HEK293T (cell line): ENCODE data around the gene NDUFAF3.

Experiments used
- CTCF ChIA-PET: fragments of 350-600 bp; formaldehyde crosslinking; extraction: SDS; loops from one replicate; lab custom pipeline; 2021; ENCODE audit warnings: antibody characterized with exemption, inconsistent platforms; lab: Yijun Ruan, JAX
- POLR2A ChIA-PET: fragments of 350-600 bp; formaldehyde crosslinking; extraction: SDS; loops from one replicate; lab custom pipeline; 2020; ENCODE audit warnings: antibody characterized with exemption, inconsistent platforms; lab: Yijun Ruan, JAX
- DNase-seq: peaks from one replicate; pipeline ENCODE4 v3.0.0; 2012; ENCODE audit warnings: mixed read lengths; ENCODE audit errors: extremely low spot score
- ARNT ChIP-seq: fragments of 450-650 bp; IDR thresholded peaks from 2 replicates; pipeline ENCODE4 v1.6.1; 2017; ENCODE audit warnings: mild to moderate bottlenecking
- BHLHE40 ChIP-seq: fragments of 450-650 bp; IDR thresholded peaks from 2 replicates; pipeline ENCODE4 v1.6.1; 2016; ENCODE audit warnings: mild to moderate bottlenecking, moderate library complexity, borderline replicate concordance
- CTBP1 ChIP-seq: fragments of 450-650 bp; IDR thresholded peaks from 2 replicates; pipeline ENCODE4 v1.6.1; 2016; ENCODE audit warnings: borderline replicate concordance
- ELF4 ChIP-seq: fragments of 450-650 bp; IDR thresholded peaks from 2 replicates; pipeline ENCODE4 v1.6.1; 2017; ENCODE audit warnings: antibody characterized with exemption
- FOXA1 ChIP-seq: fragments of 450-650 bp; IDR thresholded peaks from 2 replicates; pipeline ENCODE4 v1.6.1; 2016; ENCODE audit warnings: mild to moderate bottlenecking
- FOXK2 ChIP-seq: fragments of 450-650 bp; IDR thresholded peaks from 2 replicates; pipeline ENCODE4 v1.6.1; 2016; ENCODE audit warnings: mild to moderate bottlenecking
- FOXM1 ChIP-seq: fragments of 450-650 bp; IDR thresholded peaks from 2 replicates; pipeline ENCODE4 v1.6.1; 2017; ENCODE audit warnings: mild to moderate bottlenecking, borderline replicate concordance
- HDGF ChIP-seq: fragments of 450-650 bp; IDR thresholded peaks from 2 replicates; pipeline ENCODE4 v1.6.1; 2017; ENCODE audit warnings: antibody characterized with exemption, borderline replicate concordance
- L3MBTL2 ChIP-seq: fragments of 450-650 bp; conservative IDR thresholded peaks from 2 replicates; pipeline ENCODE4 v1.6.1; 2016; ENCODE audit warnings: mild to moderate bottlenecking
- LEF1 ChIP-seq: fragments of 450-650 bp; IDR thresholded peaks from 2 replicates; pipeline ENCODE4 v1.6.1; 2017; ENCODE audit warnings: mild to moderate bottlenecking, borderline replicate concordance
- NFRKB ChIP-seq: fragments of 450-650 bp; IDR thresholded peaks from 2 replicates; pipeline ENCODE4 v1.6.1; 2016; ENCODE audit warnings: mild to moderate bottlenecking, moderate library complexity
- SP1 ChIP-seq: fragments of 450-650 bp; IDR thresholded peaks from 2 replicates; pipeline ENCODE4 v1.6.1; 2017
- SUZ12 ChIP-seq: fragments of 450-650 bp; IDR thresholded peaks from 2 replicates; pipeline ENCODE4 v1.6.1; 2016; ENCODE audit warnings: mild to moderate bottlenecking
- TARDBP ChIP-seq: fragments of 450-650 bp; IDR thresholded peaks from 2 replicates; pipeline ENCODE4 v1.6.1; 2016
- ZNF384 ChIP-seq: fragments of 450-650 bp; IDR thresholded peaks from 2 replicates; pipeline ENCODE4 v1.6.1; 2016
- TF ChIP-seq, protein P1 (sequence below): fragments of 450-650 bp; IDR thresholded peaks from 2 replicates; pipeline ENCODE4 v1.6.1; 2016

NDUFAF3 gene

DNA sequence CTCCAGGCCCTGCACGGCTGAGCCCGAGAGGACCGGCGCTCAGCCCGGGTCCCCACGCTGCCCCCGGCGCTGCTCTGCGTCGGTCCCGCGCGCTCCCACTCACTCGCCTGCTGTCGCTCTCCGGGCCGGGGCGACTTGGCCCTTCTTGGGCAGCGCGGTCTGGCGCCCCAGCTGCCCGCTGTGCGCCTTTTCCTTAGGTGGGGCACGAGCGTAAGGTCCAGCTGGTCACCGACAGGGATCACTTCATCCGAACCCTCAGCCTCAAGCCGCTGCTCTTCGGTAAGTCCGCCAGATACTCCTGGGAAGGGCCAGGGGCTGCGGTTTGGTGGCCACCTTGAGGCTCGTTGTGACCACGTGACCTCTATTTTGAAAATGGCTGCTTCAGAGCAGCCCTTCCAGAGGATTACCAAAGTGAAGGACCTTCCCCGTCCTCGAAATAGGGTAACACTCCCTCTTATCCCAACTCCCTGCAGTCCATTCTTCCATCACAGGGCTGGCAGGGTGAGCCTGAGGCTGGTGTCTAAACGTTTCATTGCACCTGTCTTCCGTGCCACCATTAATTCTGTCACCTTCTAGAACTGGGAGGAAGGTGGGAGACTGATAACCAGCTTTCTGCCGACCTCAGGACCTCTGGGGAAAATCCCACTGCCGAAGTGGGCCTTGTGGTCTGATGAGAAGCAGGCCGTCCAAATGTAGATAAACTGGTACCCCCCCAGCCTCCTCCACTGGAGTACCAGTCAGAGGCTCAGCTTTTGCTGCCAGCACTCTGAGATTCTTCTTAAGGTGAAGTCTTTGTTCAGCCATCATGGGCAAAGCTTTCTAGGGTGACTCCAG lies 31.1 kb upstream of the NDUFAF3 start:
- POLR2A ChIA-PET, result interaction anchor here (0.7 to 5.9 kb wide), 8 partner anchors 15 to 143 kb away, joined by 3 to 103 read pairs (median 5); partner anchors contain the start of genes DALRD3, IMPDH2, NDUFAF3 and PRKAR2A
- TF ChIP-seq FOXA1, result no peak
- no peak for TF ChIP-seq L3MBTL2
- no peak for TF ChIP-seq HDGF
- no peak for TF ChIP-seq FOXK2
- CTCF ChIA-PET, result interaction anchor here (1.2 kb wide), 1 partner anchor 22 kb away, joined by 4 read pairs; no protein-coding TSS in a partner anchor
- DNase-seq, result no peak

DNA sequence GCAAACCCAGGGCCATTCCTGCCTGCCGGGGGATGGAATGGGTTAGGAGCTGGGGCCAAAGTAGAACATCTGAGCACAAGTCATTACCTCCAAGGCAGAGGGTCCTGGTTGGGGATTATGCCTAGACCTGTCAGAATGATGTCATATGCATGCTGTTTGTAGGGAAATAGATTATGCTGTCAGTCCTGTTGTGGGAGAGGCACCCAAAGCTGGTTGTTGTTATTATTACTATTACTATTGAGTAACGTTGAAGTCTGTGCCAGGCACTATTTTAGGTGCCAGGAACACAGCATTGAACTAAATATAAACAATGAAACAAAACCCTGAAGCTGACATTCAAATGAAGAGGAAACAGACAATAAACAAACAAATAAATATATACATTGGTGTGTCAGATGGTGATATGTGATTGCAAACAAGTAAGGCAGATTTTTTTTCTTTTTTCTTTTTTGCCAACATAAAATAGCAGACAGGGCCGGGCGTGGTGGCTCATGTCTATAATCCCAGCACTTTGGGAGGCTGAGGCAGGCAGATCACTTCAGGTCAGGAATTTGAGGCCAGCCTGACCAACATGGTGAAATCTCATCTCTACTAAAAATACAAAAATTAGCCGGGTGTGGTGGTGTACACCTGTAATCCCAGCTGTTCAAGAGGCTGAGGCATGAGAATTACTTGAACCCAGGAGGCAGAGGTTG lies 29.9 kb upstream of the NDUFAF3 start:
- ChIA-PET CTCF (no interaction called here), POLR2A (interaction anchor here (1.2 to 5.9 kb wide), 5 partner anchors 15 to 37 kb away, joined by 5 to 103 read pairs (median 9); partner anchors contain the start of genes DALRD3, IMPDH2, NDUFAF3 and WDR6)
- TF ChIP-seq, protein P1, sequence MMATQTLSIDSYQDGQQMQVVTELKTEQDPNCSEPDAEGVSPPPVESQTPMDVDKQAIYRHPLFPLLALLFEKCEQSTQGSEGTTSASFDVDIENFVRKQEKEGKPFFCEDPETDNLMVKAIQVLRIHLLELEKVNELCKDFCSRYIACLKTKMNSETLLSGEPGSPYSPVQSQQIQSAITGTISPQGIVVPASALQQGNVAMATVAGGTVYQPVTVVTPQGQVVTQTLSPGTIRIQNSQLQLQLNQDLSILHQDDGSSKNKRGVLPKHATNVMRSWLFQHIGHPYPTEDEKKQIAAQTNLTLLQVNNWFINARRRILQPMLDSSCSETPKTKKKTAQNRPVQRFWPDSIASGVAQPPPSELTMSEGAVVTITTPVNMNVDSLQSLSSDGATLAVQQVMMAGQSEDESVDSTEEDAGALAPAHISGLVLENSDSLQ, result no peak
- TF ChIP-seq LEF1, result no peak
- no peak for TF ChIP-seq CTBP1
- TF ChIP-seq FOXM1, result no peak
- no peak for TF ChIP-seq TARDBP
- no peak for TF ChIP-seq ARNT
- TF ChIP-seq SP1, result no peak
- no peak for TF ChIP-seq FOXA1
- TF ChIP-seq BHLHE40, result no peak
- no peak for TF ChIP-seq SUZ12
- TF ChIP-seq L3MBTL2, result no peak
- no peak for TF ChIP-seq FOXK2
- no peak for TF ChIP-seq NFRKB
- TF ChIP-seq HDGF, result no peak
- TF ChIP-seq ZNF384, result no peak
- no peak for TF ChIP-seq ELF4
- no peak for DNase-seq

DNA sequence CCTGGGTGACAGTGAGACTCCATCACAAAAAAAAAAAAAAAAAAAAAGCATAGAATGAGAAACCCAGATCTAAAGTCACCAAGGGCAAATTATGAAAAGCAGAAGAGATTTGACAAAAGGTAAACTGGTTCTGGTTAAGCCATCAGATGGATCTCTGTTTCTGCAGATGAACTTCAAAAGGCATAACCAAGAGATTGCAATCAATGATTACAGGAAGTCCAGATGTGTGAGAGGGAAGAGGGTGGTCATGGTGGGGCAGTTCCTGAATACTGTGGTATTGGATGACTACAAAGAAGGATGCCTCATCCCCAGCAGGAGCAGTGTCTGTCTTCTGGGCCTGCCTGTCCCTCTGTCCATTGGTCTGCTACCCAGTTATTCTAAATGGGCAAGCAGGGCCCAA lies 28.1 kb upstream of the NDUFAF3 start:
- ChIA-PET CTCF (no interaction called here), POLR2A (interaction anchor here (5.9 kb wide), 1 partner anchor 13 kb away, joined by 103 read pairs; the partner anchor contains the start of gene WDR6)
- TF ChIP-seq FOXK2 (no peak), ARNT (no peak), NFRKB (no peak)
- TF ChIP-seq, protein P1, result no peak
- no peak for DNase-seq

DNA sequence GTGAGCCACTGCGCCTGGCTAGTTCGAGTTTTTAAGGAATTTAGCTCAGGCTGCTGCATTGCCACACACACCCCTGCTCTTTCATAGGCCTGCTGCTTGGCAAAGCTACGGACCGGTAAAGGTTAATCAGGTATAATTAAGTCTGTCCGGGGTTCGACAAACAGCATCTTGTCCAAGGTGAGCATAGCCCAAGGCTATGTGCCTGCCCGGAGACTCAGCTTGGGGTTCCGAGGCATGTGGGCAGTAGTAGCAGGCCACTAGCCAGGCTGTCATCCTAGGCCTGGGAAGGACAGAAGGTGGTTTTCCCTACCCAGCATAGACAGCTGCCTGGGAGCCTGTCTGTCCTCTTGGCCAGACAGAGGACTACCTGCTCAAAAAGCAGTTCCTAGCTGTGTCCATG lies 25.3 kb upstream of the NDUFAF3 start:
- DNase-seq, result no peak
- no peak for TF ChIP-seq SUZ12
- TF ChIP-seq ZNF384, result no peak
- TF ChIP-seq HDGF, result no peak
- no peak for TF ChIP-seq FOXK2
- TF ChIP-seq FOXA1, result no peak
- TF ChIP-seq SP1, result no peak
- no peak for TF ChIP-seq NFRKB
- no peak for TF ChIP-seq LEF1
- TF ChIP-seq, protein P1, result no peak
- ChIA-PET POLR2A (interaction anchor here (1.1 to 4.8 kb wide), 2 partner anchors 10 to 12 kb away, joined by 3 to 53 read pairs; partner anchors contain the start of gene WDR6), CTCF (interaction anchor here (0.5 to 2.3 kb wide), 2 partner anchors 10 to 178 kb away, joined by 3 to 7 read pairs; partner anchors contain the start of gene WDR6)

DNA sequence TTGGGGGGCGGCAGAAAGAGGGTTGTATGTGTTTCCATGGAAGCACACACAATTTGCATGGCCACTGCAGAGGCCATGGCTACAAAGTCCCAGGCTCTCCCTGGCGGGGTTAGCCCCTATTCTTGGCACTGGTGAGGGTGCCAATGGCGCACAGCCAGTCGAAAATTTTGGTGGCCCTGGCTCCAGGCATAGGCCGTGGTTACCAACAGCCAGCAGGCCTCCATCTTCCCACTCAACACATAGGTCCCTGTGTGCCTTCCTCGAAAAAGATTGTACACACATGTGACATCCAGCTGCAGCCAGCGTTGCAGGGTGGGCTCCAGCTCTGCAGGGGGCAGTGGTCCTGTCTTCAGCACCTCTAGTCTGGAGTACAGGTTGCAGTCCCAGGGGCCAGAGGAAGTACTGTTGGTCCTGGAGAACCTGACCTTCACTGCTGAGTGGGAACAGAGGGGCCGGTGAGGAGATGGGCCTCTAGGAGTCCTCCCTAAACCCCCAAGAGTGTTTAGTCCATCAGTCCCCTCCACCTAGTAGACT lies 24.8 kb upstream of the NDUFAF3 start:
- CTCF ChIA-PET, result interaction anchor here (0.5 to 2.3 kb wide), 2 partner anchors 10 to 179 kb away, joined by 3 to 7 read pairs; partner anchors contain the start of gene WDR6
- POLR2A ChIA-PET, result interaction anchor here (1.1 to 4.8 kb wide), 3 partner anchors 10 to 25 kb away, joined by 3 to 53 read pairs (median 6); partner anchors contain the start of genes NDUFAF3 and WDR6
- TF ChIP-seq L3MBTL2 (no peak), NFRKB (no peak), ELF4 (no peak), SUZ12 (no peak), LEF1 (no peak), BHLHE40 (no peak), ARNT (no peak), FOXK2 (no peak), ZNF384 (no peak), HDGF (no peak), CTBP1 (no peak), FOXA1 (no peak), FOXM1 (no peak), TARDBP (no peak), SP1 (no peak)
- TF ChIP-seq, protein P1, result no peak
- DNase-seq, result no peak
